ENCODE results near the gene PROSER2. TPM values are rescaled to one million over a fixed set of nuclear protein-coding genes. Genes with fewer than 3 reads are reported as not detected.

Gene PROSER2
- total RNA-seq, 3 donors from 2014 or later (not counting 1 experiment from before 2014, with no cell fraction given), result 0.70 to 1.9 (median 1.1) TPM

DNA sequence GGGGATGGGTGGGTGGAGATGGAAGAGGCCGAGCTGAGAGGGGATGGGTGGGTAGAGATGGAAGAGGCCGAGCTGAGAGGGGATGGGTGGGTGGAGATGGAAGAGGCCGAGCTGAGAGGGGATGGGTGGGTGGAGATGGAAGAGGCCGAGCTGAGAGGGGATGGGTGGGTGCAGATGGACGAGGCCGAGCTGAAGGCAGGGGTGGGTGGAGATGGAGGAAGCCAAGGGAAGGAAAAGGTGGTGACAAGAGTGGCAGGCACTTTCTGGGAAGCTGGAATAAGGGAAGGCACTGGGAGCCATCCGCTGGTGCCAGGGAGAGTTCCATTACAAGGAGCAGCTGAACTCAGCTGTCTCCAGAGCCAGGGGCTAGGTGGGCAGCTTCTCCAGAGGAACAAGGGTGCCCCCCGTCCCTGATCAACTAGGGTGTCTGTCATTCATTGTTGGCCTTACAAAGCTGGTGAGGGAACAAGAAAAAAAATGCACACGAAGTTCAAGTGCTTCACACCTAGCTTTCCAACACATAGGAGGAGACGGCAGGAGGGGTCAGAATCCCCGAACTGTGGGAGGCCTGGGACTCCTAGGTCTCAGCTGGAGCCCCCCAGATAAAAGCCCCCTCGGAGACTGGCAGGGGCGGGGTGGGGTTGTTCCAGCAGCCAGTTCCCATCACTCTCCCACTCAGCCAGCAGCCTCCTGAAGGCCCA is 62.4 kb downstream of the PROSER2 start:
- 87% methylated on average over 11 of the region's 13 CpGs for WGBS (ENCODE audit: insufficient coverage)
- intact Hi-C loops (cut with micrococcal nuclease), result no loop called here
- Mint-ChIP-seq H3K27me3 (ENCODE audit: low read depth in 2 of 2) (no peaks in the 10 kb centered on the region), H3K27ac (no peak overlapping the region), H3K36me3 (no peaks in the 10 kb centered on the region), H3K4me1 (peaks cover 7 to 8% of the 10 kb centered on the region in 2 donors), H3K4me3 (no peak overlapping the region), H3K9me3 (no peaks in the 10 kb centered on the region)
- ATAC-seq (no peak), DNase-seq (no peak)
- Histone ChIP-seq H3K27ac (ENCODE audit: low read length) (no peak overlapping the region), H3K4me1 (ENCODE audit: control insufficient read depth, insufficient read depth, low read length) (peaks cover 8% of the 10 kb centered on the region), H3K4me3 (ENCODE audit: low read length) (no peak overlapping the region), H3K9me3 (ENCODE audit: control insufficient read depth, insufficient read depth, low read length) (no peaks in the 10 kb centered on the region), H3K36me3 (ENCODE audit: control insufficient read depth, insufficient read depth, low read length) (no peaks in the 10 kb centered on the region), H3K27me3 (ENCODE audit: control insufficient read depth, insufficient read depth, low read length) (no peaks in the 10 kb centered on the region)
- no peak for TF ChIP-seq CTCF (IDR thresholded peaks at IDR 0.05)

GRCh38 chr10:11886138-11886474 is 63.0 kb downstream of the PROSER2 start:
- H3K4me1 Mint-ChIP-seq, result peaks cover 7 to 8% of the 10 kb centered on the region in 2 donors
- TF ChIP-seq CTCF (IDR thresholded peaks at IDR 0.05), result no peak
- H3K27ac Mint-ChIP-seq, result no peak overlapping the region
- ATAC-seq, result no peak
- no peaks in the 10 kb centered on the region for H3K9me3 Mint-ChIP-seq
- Histone ChIP-seq H3K27me3 (ENCODE audit: control insufficient read depth, insufficient read depth, low read length) (no peaks in the 10 kb centered on the region), H3K36me3 (ENCODE audit: control insufficient read depth, insufficient read depth, low read length) (no peaks in the 10 kb centered on the region), H3K4me3 (ENCODE audit: low read length) (no peak overlapping the region), H3K9me3 (ENCODE audit: control insufficient read depth, insufficient read depth, low read length) (no peaks in the 10 kb centered on the region), H3K4me1 (ENCODE audit: control insufficient read depth, insufficient read depth, low read length) (peaks cover 8% of the 10 kb centered on the region), H3K27ac (ENCODE audit: low read length) (no peak overlapping the region)
- intact Hi-C loops (cut with micrococcal nuclease), result no loop called here
- DNase-seq, result no peak
- H3K27me3 Mint-ChIP-seq (ENCODE audit: low read depth in 2 of 2), result no peaks in the 10 kb centered on the region
- WGBS (ENCODE audit: insufficient coverage), result 71% methylated on average over 6 of the region's 6 CpGs
- no peaks in the 10 kb centered on the region for H3K36me3 Mint-ChIP-seq
- no peak overlapping the region for H3K4me3 Mint-ChIP-seq

DNA sequence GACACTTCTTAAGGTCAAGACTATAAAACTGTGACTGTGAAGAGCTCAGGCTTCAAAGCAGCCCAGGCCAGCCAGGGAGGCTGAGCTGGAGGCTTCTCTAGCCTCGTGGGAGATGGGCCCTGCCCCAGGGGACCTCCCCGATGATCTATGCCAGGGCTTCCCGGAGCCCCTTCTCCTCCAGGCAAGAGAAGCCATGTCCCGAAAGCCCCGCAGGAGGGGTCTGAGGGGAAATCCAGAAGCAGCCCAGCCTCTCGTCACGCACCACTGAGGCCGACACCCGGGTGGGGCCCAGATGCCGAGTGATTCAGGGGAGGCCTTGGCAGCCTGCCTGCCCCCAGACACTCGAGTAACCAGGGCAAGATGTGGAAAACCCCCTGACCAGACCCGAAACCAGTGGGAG is 63.7 kb downstream of the PROSER2 start:
- Histone ChIP-seq H3K36me3 (ENCODE audit: control insufficient read depth, insufficient read depth, low read length) (no peaks in the 10 kb centered on the region), H3K4me3 (ENCODE audit: low read length) (no peak overlapping the region), H3K27me3 (ENCODE audit: control insufficient read depth, insufficient read depth, low read length) (no peaks in the 10 kb centered on the region), H3K4me1 (ENCODE audit: control insufficient read depth, insufficient read depth, low read length) (peaks cover 8% of the 10 kb centered on the region), H3K9me3 (ENCODE audit: control insufficient read depth, insufficient read depth, low read length) (no peaks in the 10 kb centered on the region), H3K27ac (ENCODE audit: low read length) (no peak overlapping the region)
- Mint-ChIP-seq H3K9me3 (no peaks in the 10 kb centered on the region), H3K4me3 (no peak overlapping the region), H3K36me3 (no peaks in the 10 kb centered on the region), H3K4me1 (peaks cover 7 to 8% of the 10 kb centered on the region in 2 donors), H3K27ac (no peak overlapping the region), H3K27me3 (ENCODE audit: low read depth in 2 of 2) (no peaks in the 10 kb centered on the region)
- DNase-seq (no peak), ATAC-seq (no peak)
- 80% methylated on average over 12 of the region's 12 CpGs for WGBS (ENCODE audit: insufficient coverage)
- TF ChIP-seq CTCF (IDR thresholded peaks at IDR 0.05), result no peak
- intact Hi-C loops (cut with micrococcal nuclease), result no loop called here
